Posterior vena cava (tissue), 2 donors: ENCODE measurements around the gene KIF16B. TPM values are rescaled to one million over a fixed set of nuclear protein-coding genes. Genes with fewer than 3 reads are reported as not detected.

Experiments
- DNase-seq: peaks from one replicate; pipeline ENCODE4 v3.0.0-alpha.2; 2020; ENCODE audit warnings: low spot score
- intact Hi-C, 2 donors: fragments of 100-400 bp; cut with DNase I; formaldehyde crosslinking; loops; one replicate each; pipeline versions ENCODE4 v1.14.1 to v1.14.2; 2022 to 2023
- total RNA-seq, 2 donors: library from RNA; stranded (reverse); fragmentation: NEBNext Ultra II Directional; extraction: Animal tissue kit (Norgen Biotek cat#: 25700); gene quantifications; one replicate each; pipeline ENCODE4 v1.2.1, GENCODE V29; 2021
- donor health status: DM: yes; HTN: yes; CAD: no.
- donor health status: DM: yes; HTN: yes; CAD: no.

The KIF16B gene
- total RNA-seq, 2 donors from 2014 or later: 16.3 to 17.5 TPM

GRCh38 chr20:16491294-16491905 is 81.8 kb downstream of the KIF16B start:
- no peak for DNase-seq
- intact Hi-C loops: no loop called here

DNA sequence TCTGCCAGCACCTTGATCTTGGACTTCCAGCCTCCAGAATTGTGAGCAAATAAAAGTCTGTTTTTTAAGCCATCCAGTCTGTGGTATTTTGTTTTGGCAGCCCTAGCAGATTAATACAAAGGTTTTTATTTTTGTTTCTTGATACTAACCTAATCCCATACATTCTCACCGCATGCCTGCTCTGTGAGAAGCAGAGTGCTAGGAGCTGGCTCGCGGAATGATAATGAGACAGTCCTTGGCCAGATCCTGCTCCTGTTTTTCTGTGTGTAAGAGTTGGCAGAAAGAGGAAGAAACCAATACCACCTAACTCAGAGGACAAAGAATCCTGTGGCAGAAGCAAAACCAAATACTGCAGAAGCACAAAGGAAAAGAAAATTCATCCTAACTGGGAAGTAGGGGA is 82.6 kb downstream of the KIF16B start:
- DNase-seq: no peak
- intact Hi-C loops: no loop called here

DNA sequence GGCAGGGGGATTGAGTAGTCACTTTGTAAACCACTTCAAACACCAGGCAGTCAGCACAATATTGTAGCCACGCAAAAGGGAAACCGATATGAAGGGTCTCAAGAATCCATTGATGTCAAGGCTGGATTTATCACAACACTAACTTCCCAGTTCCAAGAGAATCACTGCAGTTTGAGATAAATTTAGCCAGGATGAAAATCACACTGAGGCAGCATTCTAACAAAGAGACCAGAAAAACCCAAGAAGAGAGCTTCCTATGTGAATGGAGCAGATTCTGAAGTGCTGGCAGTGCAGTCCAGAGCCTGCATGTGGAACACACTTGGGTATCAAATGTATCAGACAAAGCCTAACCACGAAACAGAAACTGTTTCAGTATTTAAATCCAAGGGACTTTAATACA is 84.6 kb downstream of the KIF16B start:
- DNase-seq: no peak
- intact Hi-C loops: no loop called here

DNA sequence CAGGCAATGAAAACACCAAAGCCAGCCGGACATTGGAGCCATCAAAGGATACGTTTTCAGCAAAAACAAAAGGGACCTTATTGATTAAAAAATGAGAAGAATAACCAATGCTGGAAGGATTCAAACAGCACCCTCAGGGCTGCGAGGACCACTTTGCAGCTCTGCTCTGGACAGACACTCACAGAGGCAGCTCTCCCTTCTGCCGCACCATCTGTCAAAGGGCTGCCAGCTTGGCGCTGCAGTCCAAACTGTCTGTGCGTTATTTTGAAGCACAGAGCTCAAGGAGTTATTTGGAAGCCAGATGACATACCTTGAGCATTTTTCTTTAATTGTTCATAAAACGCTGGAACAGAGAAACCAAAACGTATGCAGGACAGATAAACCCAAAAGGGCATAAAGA is 85.2 kb downstream of the KIF16B start:
- intact Hi-C loops: no loop called here
- DNase-seq: no peak

DNA sequence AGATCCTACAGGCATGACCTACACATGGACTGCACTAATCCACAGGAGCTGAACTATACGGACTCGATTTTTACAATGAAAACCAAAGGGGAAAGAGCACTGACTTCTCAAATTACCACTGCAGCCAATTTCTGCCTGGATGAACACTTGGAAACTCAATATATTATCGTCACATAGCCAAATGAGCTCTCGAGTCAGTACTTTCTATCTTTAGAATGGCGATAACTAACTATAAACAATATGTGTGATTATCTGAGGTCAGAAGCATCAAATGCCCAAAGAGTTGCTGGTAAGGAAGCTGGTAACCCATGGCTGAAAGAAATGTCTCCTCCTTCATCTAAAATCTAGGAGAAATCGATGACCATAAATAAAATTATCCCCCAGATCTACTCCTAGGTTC is 86.7 kb downstream of the KIF16B start:
- intact Hi-C loops: no loop called here
- DNase-seq: no peak

DNA sequence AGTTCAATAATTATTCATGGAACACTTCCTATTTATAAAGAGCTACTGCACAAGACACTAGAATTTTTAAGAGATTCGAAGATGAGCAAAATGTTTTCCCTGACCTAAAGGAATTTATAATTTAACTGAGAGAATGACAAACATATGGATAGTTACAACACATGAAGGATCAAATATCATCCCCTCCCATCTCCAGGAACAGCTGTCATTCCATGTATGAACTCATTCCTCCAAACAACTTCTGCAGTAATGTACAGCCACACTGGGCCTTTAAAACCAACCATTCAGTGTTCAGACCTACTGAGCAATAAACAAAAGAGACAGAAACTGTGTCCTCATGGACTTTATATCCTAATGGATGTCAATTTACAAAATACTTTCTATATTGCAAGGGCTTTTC is 87.8 kb downstream of the KIF16B start:
- intact Hi-C loops: no loop called here
- no peak for DNase-seq

DNA sequence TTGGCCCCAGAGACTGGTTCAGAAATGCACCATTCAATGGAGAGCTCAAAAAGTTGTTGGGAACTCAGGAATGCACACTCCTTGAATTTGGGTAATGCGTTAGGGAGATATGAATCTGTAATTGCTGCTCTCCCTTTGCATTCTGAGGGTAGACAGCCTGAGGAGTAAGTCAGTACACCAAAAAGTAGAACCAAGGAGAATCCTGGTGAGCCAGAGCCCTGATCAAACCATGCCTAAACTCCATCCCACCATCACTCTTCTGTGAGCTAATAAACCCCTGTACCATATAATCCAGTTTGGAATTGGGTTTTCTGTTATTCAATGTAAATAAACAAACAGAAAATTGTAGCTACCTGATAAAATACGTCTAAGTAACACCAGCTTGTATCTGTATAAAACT is 90.2 kb downstream of the KIF16B start:
- DNase-seq: no peak
- intact Hi-C loops: loop anchor here in 1 of 2 donors (5.0 kb wide), 1 partner anchor 996 kb away; no protein-coding TSS in a partner anchor

GRCh38 chr20:16481977-16482376 is 91.3 kb downstream of the KIF16B start:
- no peak for DNase-seq
- intact Hi-C loops: loop anchor here in 1 of 2 donors (5.0 kb wide), 1 partner anchor 995 kb away; no protein-coding TSS in a partner anchor

DNA sequence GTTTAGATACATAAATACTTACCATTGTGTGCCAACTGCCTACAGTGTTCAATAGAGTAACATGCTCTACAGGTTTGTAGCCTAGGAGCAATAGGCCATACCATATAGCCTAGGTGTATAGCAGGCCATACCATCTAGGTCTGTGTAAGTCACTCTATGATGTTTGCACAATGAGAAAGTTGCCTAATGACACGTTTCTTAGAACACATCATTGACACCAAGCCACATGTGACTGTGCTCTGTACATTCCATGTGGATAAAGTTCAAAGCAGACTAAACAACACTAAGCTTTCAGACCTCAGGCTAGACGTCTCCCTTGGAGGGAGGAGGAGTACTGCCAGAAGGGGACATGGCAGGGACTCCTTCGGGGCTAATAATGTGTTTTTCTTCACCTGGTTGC is 93.6 kb downstream of the KIF16B start:
- intact Hi-C loops: loop anchor here in 1 of 2 donors (5.0 kb wide), 1 partner anchor 992 kb away; no protein-coding TSS in a partner anchor
- DNase-seq: no peak

GRCh38 chr20:16477632-16478031 is 95.6 kb downstream of the KIF16B start:
- intact Hi-C loops: no loop called here

GRCh38 chr20:16476032-16476431 is 97.2 kb downstream of the KIF16B start:
- intact Hi-C loops: no loop called here
- DNase-seq: no peak

More at GRCh38 chr20:16477632-16478031, 95.6 kb downstream of the KIF16B start:
- DNase-seq: no peak

- DNase-seq: no peak
- intact Hi-C loops: no loop called here
These were observed 98.0 kb downstream of the KIF16B start for GRCh38 chr20:16475225-16475624.

DNA sequence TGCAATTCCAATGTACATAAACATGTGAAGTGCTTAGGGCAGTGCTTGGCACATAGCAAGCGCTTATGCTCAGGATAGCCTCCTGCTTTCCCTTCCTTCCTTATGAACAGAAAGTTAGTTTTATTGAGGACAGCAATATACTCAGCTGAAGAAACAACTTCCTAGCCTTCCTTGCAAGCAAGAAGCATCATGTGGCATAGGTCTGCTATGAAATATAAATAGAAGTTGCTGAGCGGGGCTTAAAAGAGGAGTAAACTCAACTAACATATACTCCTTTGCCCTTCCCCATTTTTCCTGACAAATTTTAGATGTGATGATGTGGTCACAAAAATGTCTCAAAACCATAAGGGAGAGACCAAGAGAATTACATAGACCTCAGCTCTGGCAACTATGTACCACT is 98.9 kb downstream of the KIF16B start:
- intact Hi-C loops: no loop called here
- no peak for DNase-seq

DNA sequence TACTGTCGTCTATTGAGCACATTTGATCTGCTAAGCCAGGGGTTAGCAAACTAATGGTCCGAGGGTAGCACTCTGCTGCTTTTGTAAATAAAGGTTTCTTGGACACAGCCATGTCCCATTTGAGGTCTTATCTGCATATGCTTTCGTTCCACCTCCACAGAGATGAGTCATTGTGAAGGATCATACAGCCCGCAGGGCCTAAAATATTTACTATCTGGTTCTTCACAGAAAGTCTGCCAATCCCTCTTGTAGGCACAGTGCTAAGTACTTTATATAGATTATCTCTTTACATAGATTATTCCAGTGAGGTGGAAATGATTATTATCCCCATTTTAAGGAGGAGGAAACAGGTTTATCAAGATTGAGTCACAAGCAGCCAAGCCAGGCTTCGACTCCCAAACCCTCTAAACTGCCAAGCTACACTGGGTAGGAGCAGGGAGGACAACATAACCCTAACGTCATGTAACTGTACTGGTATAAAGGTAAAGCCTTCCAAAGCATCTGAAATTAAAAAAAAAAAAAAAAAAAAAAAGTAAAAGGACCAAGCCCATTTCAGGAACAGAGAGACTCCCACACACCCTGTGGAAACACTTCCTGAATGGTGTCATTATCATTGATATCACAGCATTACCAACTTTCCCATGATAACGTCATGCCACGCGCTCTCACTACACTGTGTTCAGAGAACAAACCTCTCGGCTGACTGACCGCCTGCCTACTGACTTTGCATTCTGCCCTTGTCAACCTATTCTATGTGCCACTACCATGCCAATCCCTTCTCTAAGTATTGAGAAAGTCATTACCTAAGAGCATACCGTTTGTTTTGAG is 101.0 kb downstream of the KIF16B start:
- intact Hi-C loops: no loop called here
- no peak for DNase-seq

GRCh38 chr20:16469395-16469905 is 103.8 kb downstream of the KIF16B start:
- DNase-seq: no peak
- intact Hi-C loops: no loop called here

DNA sequence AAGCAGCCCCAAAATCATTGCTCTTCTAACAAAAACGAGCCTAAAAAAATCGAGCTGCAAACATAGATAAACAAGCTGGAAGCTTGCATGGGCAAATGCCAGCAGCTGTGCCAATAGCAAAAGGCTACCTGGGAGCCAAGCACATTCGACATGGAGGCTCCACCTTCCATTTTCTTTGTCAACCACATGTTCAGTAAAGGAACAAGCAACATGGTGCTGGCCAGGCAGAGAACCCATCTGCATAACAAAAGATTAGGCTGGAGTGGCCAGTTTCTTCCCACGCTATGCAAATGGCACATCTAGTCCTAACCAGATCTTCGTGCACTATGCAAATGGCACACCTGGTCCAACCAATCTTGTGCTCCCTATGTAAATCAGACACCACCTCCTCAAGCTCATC is 110.5 kb downstream of the KIF16B start:
- no peak for DNase-seq
- intact Hi-C loops: no loop called here

DNA sequence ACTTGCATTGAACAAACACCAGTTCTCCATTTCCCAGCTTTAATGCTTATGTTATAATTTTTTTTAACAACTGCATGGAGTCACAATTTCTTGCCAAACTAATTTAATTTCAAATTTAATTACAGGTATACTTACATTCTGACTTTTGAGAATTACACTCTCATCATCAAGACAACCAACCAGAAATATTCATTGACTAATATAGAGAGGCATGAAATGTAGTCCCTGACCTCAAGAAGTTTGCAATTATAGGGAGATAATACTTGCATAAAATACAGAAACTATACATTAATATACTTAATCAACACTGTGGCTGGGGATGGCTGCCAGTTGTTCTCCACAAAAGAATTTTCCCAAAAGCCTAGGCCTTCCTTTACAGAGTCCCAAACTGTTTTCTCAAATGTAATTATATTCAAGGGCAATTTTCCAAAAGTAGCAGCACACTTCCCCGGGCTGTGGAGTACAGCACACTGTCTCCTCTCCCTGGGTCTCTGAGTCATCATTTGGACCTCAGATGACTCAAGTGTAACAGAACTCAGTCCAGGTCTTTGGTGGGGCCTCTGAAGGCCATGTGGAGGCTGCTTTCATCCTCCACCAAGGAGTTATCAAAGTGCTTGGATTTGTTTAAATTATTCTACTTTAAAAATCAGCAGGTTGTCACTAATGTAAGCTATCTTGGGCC is 114.1 kb downstream of the KIF16B start:
- intact Hi-C loops: no loop called here
- no peak for DNase-seq

GRCh38 chr20:16457514-16457913 is 115.7 kb downstream of the KIF16B start:
- intact Hi-C loops: no loop called here
- DNase-seq: no peak

GRCh38 chr20:16455324-16455723 is 117.9 kb downstream of the KIF16B start:
- intact Hi-C loops: no loop called here
- no peak for DNase-seq

DNA sequence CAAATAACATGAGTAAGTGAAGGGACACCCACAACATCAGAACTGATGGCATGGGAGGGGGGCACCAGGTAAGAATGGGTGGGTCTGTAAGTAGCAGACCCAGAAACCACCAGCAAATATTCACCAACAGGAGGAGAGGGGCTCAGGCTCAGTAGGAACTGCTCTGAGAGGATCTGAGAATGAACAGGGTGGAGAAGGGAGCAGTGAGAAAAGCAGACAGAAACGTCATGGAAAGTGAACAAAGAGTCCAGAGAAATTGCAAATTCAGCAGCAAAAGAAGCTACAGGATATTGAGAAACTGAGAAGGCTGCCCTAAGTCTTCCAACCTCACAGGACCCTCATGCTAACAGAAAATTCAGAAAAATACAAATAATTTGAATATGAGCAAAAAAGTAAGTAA is 121.3 kb downstream of the KIF16B start:
- DNase-seq: no peak
- intact Hi-C loops: no loop called here
